Right cardiac atrium (tissue), 5 donors: Measurements from ENCODE around the gene ELMO1. TPM values are rescaled to one million over a fixed set of nuclear protein-coding genes. Genes with fewer than 3 reads are reported as not detected.
A peak's percentile ranks its signal among the peaks of the same experiment; 100 is the strongest.

ENCODE experiments used
- ATAC-seq, 2 donors: fragments of 200-7000 bp; cut with Tn5 transposase; one replicate each; pipeline versions ENCODE4 v1.8.0 to v1.9.1; 2020; ENCODE audit warnings: moderate library complexity in 2 of 2, mild to moderate bottlenecking in 1 of 2
- DNase-seq, 3 donors: peaks; one replicate each; pipeline ENCODE4 v3.0.0-alpha.2; 2020
- H3K27ac ChIP-seq: one replicate; pipeline ENCODE4 v1.5.1; 2013; ENCODE audit warnings: mild to moderate bottlenecking, low read length, control low read depth, moderate library complexity
- H3K27me3 ChIP-seq: one replicate; pipeline ENCODE4 v1.6.1; 2013; ENCODE audit not compliant: control insufficient read depth, insufficient read depth
- H3K4me1 ChIP-seq: one replicate; pipeline ENCODE4 v1.6.1; 2013; ENCODE audit warnings: low read length; ENCODE audit not compliant: control insufficient read depth, insufficient read depth
- H3K4me3 ChIP-seq: one replicate; pipeline ENCODE4 v1.5.1; 2013; ENCODE audit warnings: low read length, control low read depth
- H3K9me3 ChIP-seq: one replicate; pipeline ENCODE4 v1.6.1; 2013; ENCODE audit warnings: low read length; ENCODE audit not compliant: control insufficient read depth
- WGBS: extraction: QIAGEN DNeasy Blood & Tissue Kit; methylation state at CpG from one replicate; pipeline ENCODE4 v1.1.7; 2013; 5-methylcytosine and 5-hydroxymethylcytosine counted together
- intact Hi-C, 4 donors: fragments of 100-400 bp; cut with DNase I; formaldehyde crosslinking; loops; one replicate each; pipeline versions ENCODE4 v1.11.0 to v1.14.0; 2022 to 2023
- polyA plus RNA-seq: library from polyadenylated mRNA; stranded (reverse); fragments of 200-250 nt; gene quantifications from one replicate; pipeline ENCODE4 v1.2.3, GENCODE V29; 2013
- total RNA-seq, 4 donors: library from RNA; stranded (reverse); fragmentation: NEBNext Ultra II Directional; extraction: Animal tissue kit (Norgen Biotek cat#: 25700); gene quantifications; one replicate each; pipeline ENCODE4 v1.2.1, GENCODE V29; 2021
- donor health status: healthy with polysubstance abuse.
- donor health status: DM: no; HTN: yes; CAD: no.
- donor health status: DM: no; HTN: no; CAD: no.
- donor health status: DM: no; HTN: yes; CAD: no; lungs with severe emphysema.
- donor health status: DM: yes; HTN: yes; CAD: no.

ELMO1 gene
- total and polyA plus RNA-seq, 5 donors, result 11.8 to 20.8 (median 18.8) TPM

DNA sequence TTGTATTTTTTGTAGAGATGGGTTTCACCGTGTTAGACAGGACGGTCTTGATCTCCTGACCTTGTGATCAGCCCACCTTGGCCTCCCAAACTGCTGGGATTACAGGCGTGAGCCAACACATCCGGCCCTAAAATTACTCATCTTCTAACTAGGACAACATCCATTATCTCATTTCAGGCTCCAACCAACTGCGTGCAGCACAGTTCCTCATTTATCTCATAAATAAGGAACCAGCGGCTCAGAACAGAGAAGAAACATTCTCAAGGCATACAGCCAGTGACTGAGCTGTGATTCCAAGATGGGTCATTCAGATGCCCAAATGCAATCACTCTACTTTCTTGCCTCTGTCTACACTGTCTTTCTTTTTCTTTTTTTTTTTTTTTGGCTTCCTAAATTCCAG is 356.1 kb downstream of the ELMO1 start:
- WGBS, result 66% methylated on average over 6 of the region's 6 CpGs
- DNase-seq (no peak), ATAC-seq (peak; percentile 26 to 35)
- H3K4me3 ChIP-seq, result no peak overlapping the region
- H3K4me1 ChIP-seq, result peaks cover 2% of the 10 kb centered on the region
- H3K27ac ChIP-seq, result no peak overlapping the region
- no peaks in the 10 kb centered on the region for H3K27me3 ChIP-seq
- H3K9me3 ChIP-seq, result no peaks in the 10 kb centered on the region
- intact Hi-C loops, result no loop called here

DNA sequence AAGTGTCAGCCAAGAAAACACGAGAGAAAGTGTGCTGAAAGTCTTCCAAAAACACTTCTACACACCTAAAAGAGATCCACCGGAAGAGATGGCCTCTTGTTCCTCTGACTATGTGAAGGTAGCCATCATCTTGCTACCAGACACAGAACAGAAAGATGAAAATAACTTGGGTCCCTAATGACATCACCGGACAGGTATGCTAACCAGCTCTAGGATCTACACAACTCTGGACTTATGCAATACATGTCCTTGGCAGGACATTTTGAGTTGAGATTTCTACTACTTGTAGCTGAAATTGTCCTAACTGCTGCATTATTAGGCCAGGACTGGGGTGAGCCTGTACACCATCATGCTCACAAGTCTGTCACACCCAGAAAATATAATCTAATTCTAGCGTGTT is 358.7 kb downstream of the ELMO1 start:
- no peak for DNase-seq
- no peak overlapping the region for H3K27ac ChIP-seq
- intact Hi-C loops, result no loop called here
- H3K4me1 ChIP-seq, result peaks cover 2% of the 10 kb centered on the region
- WGBS, result 77% methylated on average over 4 of the region's 4 CpGs
- ATAC-seq, result peak in 1 of 2 donors; percentile 56
- no peaks in the 10 kb centered on the region for H3K27me3 ChIP-seq
- H3K4me3 ChIP-seq, result no peak overlapping the region
- H3K9me3 ChIP-seq, result no peaks in the 10 kb centered on the region

DNA sequence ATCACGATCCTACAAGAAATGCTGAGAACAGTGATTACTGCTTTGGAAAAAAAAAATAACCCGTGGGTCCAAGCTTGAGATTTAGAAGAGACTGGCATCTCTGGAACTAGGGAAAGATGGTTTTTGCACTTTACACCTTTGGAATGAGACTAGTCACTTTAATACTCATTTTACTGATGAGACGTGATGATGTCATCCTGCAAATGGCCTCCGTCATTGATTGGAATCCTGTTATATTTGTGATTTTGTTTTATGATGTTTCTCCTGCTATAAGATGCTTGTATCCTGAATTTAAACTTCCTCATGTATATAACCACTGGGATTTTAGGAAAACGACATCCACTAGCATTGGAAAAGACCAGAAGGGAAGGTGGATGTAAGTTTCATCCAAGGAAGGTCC is 363.1 kb downstream of the ELMO1 start:
- Histone ChIP-seq H3K4me1 (peaks cover 2% of the 10 kb centered on the region), H3K27ac (no peak overlapping the region), H3K4me3 (no peak overlapping the region), H3K27me3 (no peaks in the 10 kb centered on the region), H3K9me3 (no peaks in the 10 kb centered on the region)
- WGBS, result 94% methylated on average over 5 of the region's 5 CpGs
- no peak for ATAC-seq
- intact Hi-C loops, result no loop called here
- DNase-seq, result no peak

DNA sequence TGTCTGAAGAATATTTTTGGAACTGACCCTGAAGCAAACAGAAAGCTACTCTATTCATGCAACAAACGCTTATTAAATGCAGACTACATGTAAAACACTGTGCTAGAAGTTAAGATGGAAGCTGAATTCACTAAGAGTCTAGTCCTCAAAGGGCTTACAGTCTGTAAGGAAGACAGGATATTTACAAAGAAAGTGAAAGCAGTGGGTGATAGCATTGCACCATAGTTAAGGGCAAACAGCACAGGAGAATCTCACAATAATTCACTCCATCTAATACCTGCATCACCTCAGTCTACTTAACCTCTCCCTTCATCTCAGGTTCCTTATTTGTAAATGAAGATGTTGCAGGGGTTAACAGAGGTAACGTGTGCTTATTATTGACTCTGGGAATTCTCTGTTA is 364.4 kb downstream of the ELMO1 start:
- Histone ChIP-seq H3K27ac (no peak overlapping the region), H3K4me3 (no peak overlapping the region), H3K4me1 (no peaks in the 10 kb centered on the region), H3K27me3 (no peaks in the 10 kb centered on the region), H3K9me3 (no peaks in the 10 kb centered on the region)
- intact Hi-C loops, result no loop called here
- DNase-seq (no peak), ATAC-seq (no peak)
- 76% methylated on average over 2 of the region's 2 CpGs for WGBS

DNA sequence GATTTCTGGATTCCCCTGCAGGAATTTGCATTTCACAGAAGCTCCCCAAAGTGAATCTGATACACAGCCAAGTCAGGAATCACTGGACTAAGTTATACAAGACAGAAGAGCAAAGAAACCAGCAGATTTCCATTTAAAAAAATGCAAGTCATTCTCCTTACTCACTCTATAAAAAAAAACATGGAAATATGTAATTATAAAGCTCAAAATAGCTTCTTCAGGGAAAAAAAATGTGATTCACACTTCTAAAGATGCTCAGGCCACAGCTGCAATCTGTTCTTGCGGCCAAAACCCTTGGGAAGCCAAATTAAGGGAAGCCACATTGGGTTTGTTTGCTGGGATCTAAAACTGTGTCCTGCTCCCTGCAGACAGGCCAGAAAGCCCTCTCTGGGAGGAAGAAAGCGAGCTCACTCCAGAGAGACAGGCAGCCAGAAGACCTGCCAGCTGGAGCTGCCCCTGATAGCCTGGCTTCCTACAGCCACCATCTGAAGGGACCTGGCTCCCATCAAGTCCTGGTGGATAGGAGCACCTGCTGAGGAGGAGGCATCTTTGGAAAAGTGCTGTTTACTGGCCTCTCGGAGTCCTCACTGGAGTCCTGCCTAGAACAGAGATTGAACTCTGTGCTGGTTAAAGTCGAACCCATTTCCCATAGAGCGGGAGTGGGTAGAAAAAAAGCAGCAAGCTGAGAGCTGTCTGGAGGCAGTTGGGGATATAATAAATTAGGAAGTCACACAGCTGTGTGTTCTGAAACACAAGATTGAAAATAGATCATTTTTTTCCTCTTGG is 365.2 kb downstream of the ELMO1 start:
- no peaks in the 10 kb centered on the region for H3K4me1 ChIP-seq
- DNase-seq, result peak in 1 of 3 donors; percentile 63
- WGBS, result 60% methylated on average over 5 of the region's 5 CpGs
- intact Hi-C loops, result no loop called here
- no peaks in the 10 kb centered on the region for H3K9me3 ChIP-seq
- H3K27me3 ChIP-seq, result no peaks in the 10 kb centered on the region
- H3K4me3 ChIP-seq, result no peak overlapping the region
- peak; percentile 36 to 52 for ATAC-seq
- H3K27ac ChIP-seq, result peak overlapping the region; percentile 36

DNA sequence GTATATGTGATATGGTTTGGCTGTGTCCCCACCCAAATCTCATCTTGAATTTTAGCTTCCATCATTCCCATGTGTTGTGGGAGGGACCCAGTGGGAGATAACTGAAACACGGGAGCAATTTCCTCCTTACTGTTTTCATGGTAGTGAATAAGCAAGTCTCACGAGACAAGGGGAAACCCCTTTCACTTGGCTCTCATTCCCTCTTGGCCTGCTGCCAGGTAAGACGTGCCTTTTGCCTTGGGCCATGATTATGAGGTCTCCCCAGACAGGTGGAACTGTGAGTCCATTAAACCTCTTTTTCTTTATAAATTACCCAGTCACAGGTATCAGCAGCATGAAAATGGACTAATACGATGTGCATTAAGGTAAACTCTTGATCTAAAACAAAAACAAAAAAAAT is 367.2 kb downstream of the ELMO1 start:
- Histone ChIP-seq H3K9me3 (no peaks in the 10 kb centered on the region), H3K27me3 (no peaks in the 10 kb centered on the region), H3K4me1 (no peaks in the 10 kb centered on the region), H3K4me3 (no peak overlapping the region), H3K27ac (no peak overlapping the region)
- peak; percentile 46 to 60 (median 56) for DNase-seq
- 26% methylated on average over 4 of the region's 4 CpGs for WGBS
- peak in 1 of 2 donors; percentile 35 for ATAC-seq
- intact Hi-C loops, result no loop called here

DNA sequence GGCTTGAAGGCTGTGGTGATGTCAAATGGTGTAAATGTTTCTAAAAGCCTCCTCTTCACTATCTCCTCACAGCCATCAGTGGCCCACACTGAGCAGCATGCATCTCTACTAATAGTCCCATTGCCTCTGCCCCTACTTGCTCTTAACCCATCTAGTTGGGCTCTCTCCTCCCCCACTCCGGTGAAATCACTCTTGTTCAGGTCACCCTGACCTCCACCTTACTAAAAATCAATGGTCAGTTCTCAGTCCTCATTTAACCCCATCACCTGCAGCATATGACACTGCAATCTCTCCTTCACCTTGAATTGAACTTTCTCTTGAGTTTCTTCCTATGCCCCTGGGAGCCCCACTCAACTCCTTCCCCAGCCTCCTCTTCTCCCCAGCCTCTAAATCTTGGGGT is 369.2 kb downstream of the ELMO1 start:
- Histone ChIP-seq H3K27me3 (no peaks in the 10 kb centered on the region), H3K27ac (no peak overlapping the region), H3K9me3 (no peaks in the 10 kb centered on the region), H3K4me1 (no peaks in the 10 kb centered on the region), H3K4me3 (no peak overlapping the region)
- intact Hi-C loops, result no loop called here
- ATAC-seq, result no peak
- no peak for DNase-seq
- 96% methylated on average over 1 of the region's 1 CpG for WGBS

DNA sequence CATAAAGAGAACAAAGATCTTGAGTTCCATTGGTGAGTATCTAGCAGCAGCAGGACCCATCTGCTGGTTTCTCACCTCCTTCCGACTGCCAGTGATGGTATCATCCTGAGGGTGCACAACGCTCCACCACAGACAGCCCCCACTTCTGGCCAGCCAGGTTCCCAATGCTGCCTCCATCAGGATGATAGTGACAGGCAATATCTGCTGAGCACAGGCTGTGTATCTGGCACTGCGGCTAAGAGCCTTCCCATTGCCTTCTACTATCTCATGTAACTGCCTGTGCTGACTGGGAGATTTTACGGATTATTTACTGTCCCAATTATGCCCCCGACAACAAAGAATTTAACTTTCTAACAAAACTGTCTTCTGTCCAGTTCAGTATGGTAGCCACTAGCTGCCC is 372.0 kb downstream of the ELMO1 start:
- DNase-seq, result no peak
- intact Hi-C loops, result no loop called here
- H3K27me3 ChIP-seq, result no peaks in the 10 kb centered on the region
- no peaks in the 10 kb centered on the region for H3K9me3 ChIP-seq
- no peak overlapping the region for H3K27ac ChIP-seq
- ATAC-seq, result no peak
- no peaks in the 10 kb centered on the region for H3K4me1 ChIP-seq
- no peak overlapping the region for H3K4me3 ChIP-seq
- 95% methylated on average over 5 of the region's 5 CpGs for WGBS

DNA sequence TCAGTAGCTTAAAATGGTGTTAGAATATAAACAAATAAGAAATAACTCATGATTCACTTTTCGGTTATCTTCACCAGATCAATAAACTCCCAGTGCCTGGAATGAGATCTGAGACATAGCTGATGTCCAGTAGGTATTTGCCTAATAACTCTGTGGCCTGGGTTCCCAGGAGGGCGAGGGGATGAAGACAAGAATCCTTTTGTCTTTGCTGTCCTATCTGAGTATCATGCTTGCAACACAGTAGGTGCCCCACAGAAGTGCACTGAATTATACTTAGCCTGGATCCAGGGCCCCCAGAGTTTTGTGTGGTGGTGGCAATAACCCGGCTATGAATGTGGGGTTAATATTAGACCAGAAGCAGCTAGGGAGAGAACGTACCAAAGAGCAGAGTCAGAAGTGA is 374.3 kb downstream of the ELMO1 start:
- Histone ChIP-seq H3K4me1 (no peaks in the 10 kb centered on the region), H3K4me3 (no peak overlapping the region), H3K27me3 (no peaks in the 10 kb centered on the region), H3K27ac (no peak overlapping the region), H3K9me3 (no peaks in the 10 kb centered on the region)
- WGBS, result 88% methylated on average over 4 of the region's 4 CpGs
- ATAC-seq (no peak), DNase-seq (no peak)
- intact Hi-C loops, result no loop called here

DNA sequence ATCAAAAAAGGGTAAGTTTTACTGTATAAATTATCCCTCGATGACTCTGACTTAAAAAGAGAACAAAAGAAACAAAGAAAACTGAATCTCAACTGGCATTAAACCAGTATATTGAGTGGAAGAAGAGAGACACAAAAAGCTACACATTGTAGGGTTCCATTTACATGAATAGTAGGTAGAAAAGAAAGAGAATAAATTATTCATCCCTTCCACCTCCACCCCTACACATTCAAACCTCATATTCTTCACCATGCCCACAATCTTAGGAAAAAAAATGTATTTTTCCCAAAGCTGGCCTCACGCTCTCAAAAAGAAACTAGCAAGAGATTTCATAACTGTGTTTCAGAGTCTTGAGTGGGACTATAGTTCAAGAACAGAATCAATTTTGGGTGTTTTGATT is 377.5 kb downstream of the ELMO1 start:
- Histone ChIP-seq H3K27ac (no peak overlapping the region), H3K9me3 (no peaks in the 10 kb centered on the region), H3K27me3 (no peaks in the 10 kb centered on the region), H3K4me3 (no peak overlapping the region), H3K4me1 (no peaks in the 10 kb centered on the region)
- 95% methylated on average over 2 of the region's 2 CpGs for WGBS
- no peak for DNase-seq
- intact Hi-C loops, result no loop called here
- ATAC-seq, result no peak

DNA sequence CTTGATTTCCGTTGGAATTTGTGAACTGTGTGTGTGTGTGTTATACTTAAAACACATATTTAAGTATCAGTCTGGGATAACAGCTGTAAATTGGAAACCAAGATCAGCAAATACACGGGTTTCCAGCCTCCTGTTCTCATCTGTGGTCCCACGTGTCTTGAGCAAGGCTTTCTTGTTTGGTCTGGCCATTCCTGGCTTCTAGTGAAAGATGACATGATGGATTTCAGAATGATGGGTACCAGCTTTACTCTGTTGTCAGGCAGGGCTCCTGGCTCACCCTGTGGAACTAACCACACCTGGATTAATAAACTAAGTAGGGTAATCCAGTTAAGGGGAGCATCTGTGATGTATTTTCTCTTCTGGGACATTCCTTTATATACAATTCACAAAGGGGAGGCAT is 378.2 kb downstream of the ELMO1 start:
- WGBS, result 73% methylated on average over 3 of the region's 3 CpGs
- no peaks in the 10 kb centered on the region for H3K27me3 ChIP-seq
- no peaks in the 10 kb centered on the region for H3K9me3 ChIP-seq
- ATAC-seq (no peak), DNase-seq (no peak)
- no peaks in the 10 kb centered on the region for H3K4me1 ChIP-seq
- intact Hi-C loops, result no loop called here
- H3K4me3 ChIP-seq, result no peak overlapping the region
- no peak overlapping the region for H3K27ac ChIP-seq

DNA sequence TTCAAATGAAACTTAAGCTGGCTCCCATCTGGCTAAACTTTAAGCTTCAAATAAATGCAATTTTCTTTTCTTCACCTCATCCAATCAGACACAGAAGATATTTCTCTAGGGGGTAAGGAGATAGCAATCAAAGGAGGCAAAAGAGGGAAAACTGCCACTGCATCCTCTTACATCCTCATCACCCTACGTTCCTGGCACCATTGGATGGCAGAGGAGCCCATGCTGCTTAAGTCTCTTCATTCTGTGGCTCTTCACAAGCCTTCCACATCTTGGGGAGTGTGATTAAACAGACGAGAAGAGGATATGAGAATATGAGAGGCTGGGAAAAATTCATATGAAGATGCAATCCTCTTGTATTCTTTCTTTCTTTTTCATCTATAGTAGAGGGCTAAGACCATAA is 378.6 kb downstream of the ELMO1 start:
- intact Hi-C loops, result no loop called here
- ATAC-seq (no peak), DNase-seq (no peak)
- H3K4me3 ChIP-seq, result no peak overlapping the region
- no peaks in the 10 kb centered on the region for H3K9me3 ChIP-seq
- H3K27me3 ChIP-seq, result no peaks in the 10 kb centered on the region
- H3K27ac ChIP-seq, result no peak overlapping the region
- H3K4me1 ChIP-seq, result no peaks in the 10 kb centered on the region
- WGBS, result 87% methylated on average over 2 of the region's 2 CpGs
